Measurements from ENCODE around the gene RASA3. TPM values are rescaled to one million over a fixed set of nuclear protein-coding genes. Genes with fewer than 3 reads are reported as not detected.

RASA3 gene
- total and polyA plus RNA-seq, 2 of the 4 experiments (the other 2 are of a cell fraction), result 21.0 to 31.4 TPM

GRCh38 chr13:113931841-113932459 lies 200.5 kb downstream of the RASA3 start:
- no peak for DNase-seq
- no peak for ATAC-seq (ENCODE audit: low read depth)
- H4K8ac ChIP-seq (ENCODE audit: low read depth in 2 of 2, low read length in 2 of 2), result no peak overlapping the region
- H3K14ac ChIP-seq (replicated peaks; ENCODE audit: low read depth, low read length), result 0 out of 2 replicates have a peak overlapping the region, but pooled peaks have one; percentile 14
- H3K27ac ChIP-seq (ENCODE audit: insufficient read depth, low read length), result no peak overlapping the region
- H3K4me2 ChIP-seq (ENCODE audit: low read depth, low read length), result no peak overlapping the region
- dilution Hi-C loops (cut with HindIII; ENCODE audit: low sequenced_read_pairs, unreplicated experiment), result no loop called here
- TF ChIP-seq SMC3 (IDR thresholded peaks at IDR 0.05; ENCODE audit: low read depth, low read length) (no peak), RCOR1 (IDR thresholded peaks at IDR 0.05; ENCODE audit: insufficient replicate concordance, low read length) (no peak), MXI1 (IDR thresholded peaks at IDR 0.05; ENCODE audit: borderline replicate concordance, low read depth, low read length) (no peak), CTCF (conservative IDR thresholded peaks at IDR 0.05; ENCODE audit: low read depth, low read length) (no peak), USF2 (IDR thresholded peaks at IDR 0.05; ENCODE audit: low read depth, low read length) (no peak), ELK1 (IDR thresholded peaks at IDR 0.05; ENCODE audit: borderline replicate concordance, low read depth, low read length) (no peak), FOS (IDR thresholded peaks at IDR 0.05; ENCODE audit: low read depth, low read length) (no peak), NFE2L2 (IDR thresholded peaks at IDR 0.05; ENCODE audit: low read depth, low read length) (no peak), MAZ (IDR thresholded peaks at IDR 0.05; ENCODE audit: borderline replicate concordance, low read depth, low read length) (no peak), RFX5 (IDR thresholded peaks at IDR 0.05; ENCODE audit: low read depth, low read length) (no peak)
- no peak overlapping the region for H3K18ac ChIP-seq (ENCODE audit: low read depth, low read length)
- no peak overlapping the region for H2AK9ac ChIP-seq (replicated peaks; ENCODE audit: low read depth, low read length, poor library complexity)
- no TSS peak for BruUV-seq (replicated peaks)
- H3K27me3 ChIP-seq (ENCODE audit: control insufficient read depth, insufficient read depth, low read length), result no peaks in the 10 kb centered on the region
- H3K4me1 ChIP-seq (ENCODE audit: control insufficient read depth, insufficient read depth, low read length), result peaks cover 25% of the 10 kb centered on the region
- no peak overlapping the region for H2BK20ac ChIP-seq (ENCODE audit: low read depth, low read length)
- H3K23ac ChIP-seq (ENCODE audit: low read depth, low read length), result no peak overlapping the region
- ChIA-PET CTCF (no interaction called here), POLR2A (ENCODE audit: unreplicated experiment) (no interaction called here)
- 0 out of 3 replicates have a peak overlapping the region, but pooled peaks have one; percentile 4 for H2BK15ac ChIP-seq (ENCODE audit: low read depth, low read length)
- peaks cover 0 to 50% of the 10 kb centered on the region in 2 experiments; a peak in 2 of 4 replicates for H3K79me1 ChIP-seq (ENCODE audit: low read depth in 1 of 2, low read length in 2 of 2)
- intact Hi-C loops (cut with micrococcal nuclease), result no loop called here
- H4K20me1 ChIP-seq (ENCODE audit: insufficient read depth, low read length), result 0 out of 2 replicates have a peak, but pooled peaks cover 4% of the 10 kb centered on the region
- peaks cover 21% of the 10 kb centered on the region for H3K9me1 ChIP-seq (ENCODE audit: insufficient read depth, low read length)
- H3K9me3 ChIP-seq (ENCODE audit: control insufficient read depth, insufficient read depth, low read length), result no peaks in the 10 kb centered on the region
- H4K5ac ChIP-seq (ENCODE audit: low read depth, low read length), result no peak overlapping the region
- no peaks in the 10 kb centered on the region for H3K36me3 ChIP-seq (ENCODE audit: control insufficient read depth, insufficient read depth, low read length)
- peak overlapping the region; percentile 37 for H2AK5ac ChIP-seq (ENCODE audit: low read depth, low read length)
- in situ Hi-C loops (cut with MboI; ENCODE audit: low sequenced_read_pairs), result no loop called here
- no peak overlapping the region for H3K4ac ChIP-seq (ENCODE audit: low read depth, low read length)
- 93% methylated on average over 2 of the region's 16 CpGs; no CpG with 5 or more reads in 1 of the 2 experiments for WGBS, 2 experiments (ENCODE audit: extremely low coverage in 2 of 2, insufficient read length in 1 of 2)
- no peak overlapping the region for H2AFZ ChIP-seq (replicated peaks; ENCODE audit: low read length, poor library complexity)
- no peak overlapping the region for H2BK5ac ChIP-seq (ENCODE audit: low read depth, low read length, poor library complexity, severe bottlenecking)
- no peak overlapping the region for H3K9ac ChIP-seq (ENCODE audit: low read depth, low read length)
- no peak overlapping the region for H3K56ac ChIP-seq (ENCODE audit: extremely low read depth, insufficient read depth, low read length)
- no peak overlapping the region for H4K91ac ChIP-seq (ENCODE audit: insufficient read depth, low read depth, low read length)
- no peak overlapping the region for H2BK120ac ChIP-seq (ENCODE audit: low read depth, low read length)
- H3K4me3 ChIP-seq (ENCODE audit: insufficient read depth, low read depth, low read length), result no peak overlapping the region

Measured in IMR-90 (cell line).